OCI-LY7 (cell line): ENCODE data around the gene BCL2L15. TPM values are rescaled to one million over a fixed set of nuclear protein-coding genes. Genes with fewer than 3 reads are reported as not detected.

Experiments used
- BruUV-seq: library from RNA; stranded (reverse); fragments of 400-500 nt; replicated peaks from 2 replicates; lab custom pipeline; 2021; lab: Mats Ljungman, UMichigan
- CTCF ChIA-PET: fragments of 300-600 bp; sonication (Branson Sonifier 250); formaldehyde crosslinking; loops from one replicate; lab custom pipeline; 2022; ENCODE audit warnings: antibody characterized with exemption; ENCODE audit not compliant: unreplicated experiment; lab: Charles Lee
- POLR2A ChIA-PET: fragments of 300-600 bp; sonication (Branson Sonifier 250); formaldehyde crosslinking; loops from one replicate; lab custom pipeline; 2022; ENCODE audit warnings: antibody characterized with exemption; lab: Charles Lee
- DNase-seq: peaks from one replicate; pipeline ENCODE4 v3.0.0-alpha.2; 2015; ENCODE audit warnings: low spot score
- H2AFZ ChIP-seq: fragments of 200-600 bp; sonication (generic), shearing (Covaris generic); 2 replicates; pipeline ENCODE4 v1.6.1; 2014; ENCODE audit warnings: mild to moderate bottlenecking, antibody characterized with exemption, low read length, moderate library complexity
- H3K27ac ChIP-seq: fragments of 200-600 bp; sonication (generic); 2 replicates; pipeline ENCODE4 v1.5.1; 2014; ENCODE audit warnings: mixed run types, low read depth, mild to moderate bottlenecking, moderate library complexity, low read length, inconsistent platforms; ENCODE audit not compliant: poor library complexity, severe bottlenecking
- H3K36me3 ChIP-seq: fragments of 200-600 bp; sonication (generic); 2 replicates; pipeline ENCODE4 v1.6.1; 2014; ENCODE audit warnings: mild to moderate bottlenecking, antibody characterized with exemption, low read length, moderate library complexity, mixed read lengths; ENCODE audit not compliant: insufficient read depth
- H3K4me1 ChIP-seq: fragments of 200-600 bp; sonication (generic); 2 replicates; pipeline ENCODE4 v1.5.1; 2014; ENCODE audit warnings: mild to moderate bottlenecking, low read length; ENCODE audit not compliant: insufficient read depth, poor library complexity, severe bottlenecking
- H3K4me2 ChIP-seq: fragments of 200-600 bp; sonication (generic); 2 replicates; pipeline ENCODE4 v1.6.1; 2014; ENCODE audit warnings: mild to moderate bottlenecking, low read length
- H3K4me3 ChIP-seq: fragments of 200-600 bp; sonication (generic); 2 replicates; pipeline ENCODE4 v1.5.1; 2014; ENCODE audit warnings: mild to moderate bottlenecking, low read depth, low read length; ENCODE audit not compliant: poor library complexity, severe bottlenecking
- H3K79me2 ChIP-seq: fragments of 200-600 bp; sonication (generic); 2 replicates; pipeline ENCODE4 v1.6.1; 2016; ENCODE audit warnings: low read depth, mild to moderate bottlenecking, low read length, moderate library complexity, mixed read lengths; ENCODE audit not compliant: insufficient read depth
- H3K9me2 ChIP-seq: fragments of 200-600 bp; sonication (generic); 2 replicates; pipeline ENCODE4 v1.6.1; 2016; ENCODE audit warnings: mild to moderate bottlenecking, low read length, mixed read lengths; ENCODE audit not compliant: insufficient read depth
- H3K9me3 ChIP-seq: fragments of 200-600 bp; sonication (generic); 2 replicates; pipeline ENCODE4 v1.6.1; 2014; ENCODE audit warnings: mild to moderate bottlenecking, mixed run types, low read length, mixed read lengths
- H4K20me1 ChIP-seq: fragments of 200-600 bp; sonication (generic); 2 replicates; pipeline ENCODE4 v1.6.1; 2014; ENCODE audit warnings: mild to moderate bottlenecking, antibody characterized with exemption, low read length, moderate library complexity, mixed read lengths; ENCODE audit not compliant: insufficient read depth
- EZH2phosphoT487 ChIP-seq: fragments of 200-600 bp; sonication (generic); IDR thresholded peaks from 2 replicates; pipeline ENCODE4 v1.6.1; 2018; ENCODE audit warnings: low read depth, borderline replicate concordance, mild to moderate bottlenecking, mixed run types, antibody characterized with exemption, low read length, moderate library complexity, mixed read lengths
- intact Hi-C: fragments of 100-400 bp; cut with micrococcal nuclease; formaldehyde crosslinking; loops from one replicate; pipeline ENCODE4 v1.10.0; 2022; ENCODE audit not compliant: unreplicated experiment
- total RNA-seq, 2 experiments: library from RNA; depleted of rRNA in 1 of 2; stranded (reverse); fragments of >200 nt in 1 of 2; shearing (Covaris generic) in 1 of 2; gene quantifications; 2 replicates each; pipeline ENCODE4 v1.2.3, GENCODE V29; 2014 to 2022
- TF ChIP-seq, protein P1 (sequence below): fragments of 200-600 bp; sonication (generic); conservative IDR thresholded peaks from 2 replicates; pipeline ENCODE4 v1.5.1; 2014; ENCODE audit warnings: mild to moderate bottlenecking, antibody characterized with exemption, low read length, moderate library complexity, mixed read lengths

The BCL2L15 gene
- total RNA-seq, 2 experiments from 2014 or later = 0.82 to 1.1 TPM

DNA sequence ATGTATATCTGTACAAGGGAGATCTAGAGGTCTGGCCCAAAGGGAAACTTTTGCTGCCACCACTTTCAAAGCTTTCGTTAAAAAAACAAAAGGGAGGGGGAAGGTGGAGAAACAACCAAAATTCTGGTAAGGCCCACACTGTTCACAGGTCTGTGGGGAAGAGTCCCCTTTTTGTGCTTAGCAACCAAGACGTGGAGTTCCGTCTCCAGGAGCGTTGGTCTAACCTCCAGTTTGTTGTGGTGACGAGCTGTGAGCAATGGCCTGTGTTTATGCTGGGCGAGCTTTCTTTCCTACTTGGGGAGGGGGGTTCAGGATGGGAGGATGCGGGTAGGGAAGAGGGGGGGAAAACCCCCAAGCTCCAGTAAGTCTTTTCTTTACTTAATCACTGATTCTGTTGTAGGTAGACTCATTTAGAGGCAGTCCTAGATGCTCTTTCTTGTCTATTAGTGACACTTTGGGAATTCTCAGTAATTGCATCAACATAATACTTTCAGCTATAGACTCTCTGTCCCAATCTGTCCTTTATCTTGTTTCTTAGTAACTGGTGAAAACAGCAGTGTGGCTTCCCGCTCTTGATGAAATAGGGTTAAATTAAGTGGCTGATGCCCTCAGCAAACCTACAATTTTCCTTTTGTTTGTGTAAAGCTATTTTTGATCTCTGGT is 43.2 kb upstream of the BCL2L15 start:
- H4K20me1 ChIP-seq = peaks cover 20% of the 10 kb centered on the region
- no peaks in the 10 kb centered on the region; the same call in 1 of the 2 replicates for H3K9me3 ChIP-seq
- peak; percentile 45 for DNase-seq
- BruUV-seq = no TSS peak
- peaks cover 16% of the 10 kb centered on the region for H3K36me3 ChIP-seq
- POLR2A ChIA-PET = interaction anchor here (0.7 to 5.0 kb wide), 17 partner anchors 9 to 951 kb away, joined by 3 to 68 read pairs (median 5); partner anchors contain the start of genes AP4B1, DCLRE1B and RSBN1
- H3K4me1 ChIP-seq = peaks cover 52% of the 10 kb centered on the region
- TF ChIP-seq, protein P1, sequence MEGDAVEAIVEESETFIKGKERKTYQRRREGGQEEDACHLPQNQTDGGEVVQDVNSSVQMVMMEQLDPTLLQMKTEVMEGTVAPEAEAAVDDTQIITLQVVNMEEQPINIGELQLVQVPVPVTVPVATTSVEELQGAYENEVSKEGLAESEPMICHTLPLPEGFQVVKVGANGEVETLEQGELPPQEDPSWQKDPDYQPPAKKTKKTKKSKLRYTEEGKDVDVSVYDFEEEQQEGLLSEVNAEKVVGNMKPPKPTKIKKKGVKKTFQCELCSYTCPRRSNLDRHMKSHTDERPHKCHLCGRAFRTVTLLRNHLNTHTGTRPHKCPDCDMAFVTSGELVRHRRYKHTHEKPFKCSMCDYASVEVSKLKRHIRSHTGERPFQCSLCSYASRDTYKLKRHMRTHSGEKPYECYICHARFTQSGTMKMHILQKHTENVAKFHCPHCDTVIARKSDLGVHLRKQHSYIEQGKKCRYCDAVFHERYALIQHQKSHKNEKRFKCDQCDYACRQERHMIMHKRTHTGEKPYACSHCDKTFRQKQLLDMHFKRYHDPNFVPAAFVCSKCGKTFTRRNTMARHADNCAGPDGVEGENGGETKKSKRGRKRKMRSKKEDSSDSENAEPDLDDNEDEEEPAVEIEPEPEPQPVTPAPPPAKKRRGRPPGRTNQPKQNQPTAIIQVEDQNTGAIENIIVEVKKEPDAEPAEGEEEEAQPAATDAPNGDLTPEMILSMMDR = no peak
- no peak for TF ChIP-seq EZH2phosphoT487
- no peaks in the 10 kb centered on the region for H3K9me2 ChIP-seq
- CTCF ChIA-PET = interaction anchor here (0.6 to 1.1 kb wide), 2 partner anchors 21 to 104 kb away, joined by 3 to 5 read pairs; no protein-coding TSS in a partner anchor
- intact Hi-C loops = loop anchor here (1.0 kb wide), 3 partner anchors 10 to 59 kb away; partner anchors contain the start of gene PTPN22
- peak overlapping the region; percentile 96 for H3K4me3 ChIP-seq
- peaks cover 59% of the 10 kb centered on the region for H3K79me2 ChIP-seq
- no peak overlapping the region for H2AFZ ChIP-seq
- H3K27ac ChIP-seq = peak overlapping the region; percentile 75
- H3K4me2 ChIP-seq = peak overlapping the region; percentile 93

DNA sequence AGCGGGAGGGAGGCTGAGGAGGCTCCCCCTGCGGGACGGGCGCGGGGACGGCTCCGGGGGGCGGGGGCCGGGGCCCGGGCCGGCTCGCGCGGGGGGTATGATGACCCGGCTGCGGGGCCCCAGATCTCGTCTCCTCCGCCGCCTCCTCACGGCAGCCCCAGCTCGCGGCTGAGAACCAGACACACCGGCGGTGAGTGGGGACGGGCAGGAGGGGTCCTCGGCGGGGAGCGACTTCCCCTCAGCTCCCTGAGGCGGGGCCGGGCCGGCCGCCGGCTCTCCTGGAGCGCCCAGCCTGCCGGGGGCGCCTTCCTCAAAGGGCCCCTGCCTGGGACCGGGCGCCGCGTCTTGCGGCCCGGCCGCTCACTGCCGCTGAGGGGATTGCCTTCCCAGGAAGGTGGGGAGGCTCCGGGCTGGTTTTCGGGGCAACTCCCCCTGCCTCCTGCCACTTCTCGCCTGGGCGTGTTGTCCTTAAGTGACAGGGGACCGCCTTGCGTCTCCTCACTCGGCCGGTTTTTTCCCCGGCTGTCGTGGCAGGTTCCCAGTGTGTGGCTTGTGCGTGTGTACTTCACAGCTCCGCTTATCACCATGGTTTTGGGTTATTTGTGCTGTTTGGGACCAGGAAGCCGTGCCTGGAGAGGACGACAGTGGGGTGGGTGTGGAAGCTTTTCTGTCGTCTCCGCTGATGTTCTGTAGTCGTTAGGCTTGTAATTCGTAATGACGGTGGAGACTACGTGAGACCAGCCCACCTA is 42.5 kb upstream of the BCL2L15 start:
- peaks cover 53% of the 10 kb centered on the region for H3K4me1 ChIP-seq
- peak; percentile 74 for DNase-seq
- no TSS peak for BruUV-seq
- ChIA-PET CTCF (interaction anchor here (0.6 to 1.9 kb wide), 5 partner anchors 21 to 118 kb away, joined by 3 to 6 read pairs (median 3); partner anchors contain the start of genes AP4B1 and RSBN1), POLR2A (interaction anchor here (0.5 to 5.0 kb wide), 15 partner anchors 10 to 950 kb away, joined by 3 to 68 read pairs (median 5); partner anchors contain the start of genes AP4B1, DCLRE1B and RSBN1)
- peak overlapping the region; percentile 75 for H3K27ac ChIP-seq
- no peaks in the 10 kb centered on the region for H3K9me2 ChIP-seq
- intact Hi-C loops = loop anchor here (1.0 to 2.0 kb wide), 6 partner anchors 10 to 171 kb away; partner anchors contain the start of genes DCLRE1B, OLFML3, PHTF1 and PTPN22
- 0 out of 2 replicates have a peak overlapping the region, but pooled peaks have one; percentile 12 for H2AFZ ChIP-seq
- TF ChIP-seq, protein P1 = peak; percentile 62
- TF ChIP-seq EZH2phosphoT487 = no peak
- H4K20me1 ChIP-seq = peaks cover 16% of the 10 kb centered on the region
- H3K79me2 ChIP-seq = peaks cover 52% of the 10 kb centered on the region
- no peaks in the 10 kb centered on the region; the same call in 1 of the 2 replicates for H3K9me3 ChIP-seq
- H3K4me2 ChIP-seq = peak overlapping the region; percentile 93
- H3K36me3 ChIP-seq = peaks cover 10% of the 10 kb centered on the region
- H3K4me3 ChIP-seq = peak overlapping the region; percentile 96
